B cell (primary cell): ENCODE measurements around the gene ZNF560.

Experiments used
- CTCF ChIP-seq: fragments of 200-600 bp; IDR thresholded peaks from one replicate; pipeline ENCODE4 v1.8.0; 2022; ENCODE audit warnings: antibody characterized with exemption, mild to moderate bottlenecking
- EZH2 ChIP-seq: IDR thresholded peaks from 2 replicates; pipeline ENCODE4 v1.6.1; 2012; ENCODE audit warnings: borderline replicate concordance, low read depth, mild to moderate bottlenecking, moderate library complexity, low read length; ENCODE audit not compliant: insufficient read depth, poor library complexity, severe bottlenecking

GRCh38 chr19:9500796-9501195 lies 2.4 kb upstream of the ZNF560 start:
- TF ChIP-seq CTCF = no peak
- no peak for TF ChIP-seq EZH2
